Measurements from ENCODE around the gene YPEL2. TPM values are rescaled to one million over a fixed set of nuclear protein-coding genes. Genes with fewer than 3 reads are reported as not detected.
A peak's percentile ranks its signal among the peaks of the same experiment; 100 is the strongest.

The YPEL2 gene
- total RNA-seq, 4 donors from 2014 or later: 35.5 to 47.1 (median 40.6) TPM

- no peak for TF ChIP-seq EP300 (IDR thresholded peaks at IDR 0.05)
- TF ChIP-seq POLR2AphosphoS5 (IDR thresholded peaks at IDR 0.05): no peak
- no peak for TF ChIP-seq CTCF (IDR thresholded peaks at IDR 0.05)
- no peak for TF ChIP-seq POLR2A (IDR thresholded peaks at IDR 0.05)
- peaks cover 0 to 80% of the 10 kb centered on the region in 2 donors for H3K36me3 ChIP-seq
- H3K27me3 ChIP-seq: no peaks in the 10 kb centered on the region
- no peak overlapping the region for H3K27ac ChIP-seq
- H3K9me3 ChIP-seq: no peaks in the 10 kb centered on the region
- no peak for ATAC-seq
- peaks cover 0 to 24% (median 0%) of the 10 kb centered on the region in 3 donors for H3K4me1 ChIP-seq
- H3K4me3 ChIP-seq: no peak overlapping the region
- 90 to 93% methylated on average over 2 to 8 of the region's 9 CpGs for WGBS, 2 donors (ENCODE audit: low coverage in 1 of 2)
Measured at GRCh38 chr17:59396134-59396826, 64.8 kb downstream of the YPEL2 start.

DNA sequence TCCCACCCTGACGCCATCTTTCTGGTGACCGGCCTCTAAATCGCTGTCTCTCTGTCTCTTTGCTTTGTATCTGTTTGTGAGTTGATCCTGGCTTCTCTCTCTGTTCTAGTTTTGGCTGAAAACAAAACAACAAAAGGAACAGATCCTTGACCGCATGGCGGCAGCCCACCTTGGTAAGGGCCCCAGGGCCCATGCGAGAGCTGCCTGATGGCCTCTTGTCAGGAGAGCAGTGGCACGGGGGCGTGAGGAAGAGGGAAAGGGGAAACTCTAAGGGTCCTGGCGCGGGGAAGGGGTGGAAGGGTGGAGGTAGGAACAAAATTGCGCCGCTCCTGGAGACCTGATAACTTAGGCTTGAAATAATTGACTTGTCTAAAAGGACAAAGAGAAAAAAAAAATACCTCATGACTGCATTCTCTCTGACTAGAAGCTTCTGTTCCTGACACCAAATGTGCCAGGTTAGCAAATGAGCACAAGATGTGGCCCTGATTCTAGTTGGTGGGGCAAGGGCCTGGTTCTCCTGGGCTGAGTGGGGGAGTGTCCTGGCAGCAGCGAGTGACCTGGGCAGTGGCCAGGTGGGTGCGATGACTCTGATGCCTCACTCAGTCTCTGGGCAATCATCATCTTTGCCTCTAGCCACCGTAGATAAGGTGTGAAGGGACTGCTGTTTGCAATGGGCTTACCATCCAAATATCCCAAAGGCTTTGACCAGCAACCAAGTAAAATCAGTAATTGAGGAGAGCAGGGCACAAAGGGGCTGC is 66.0 kb downstream of the YPEL2 start:
- Histone ChIP-seq H3K4me1 (peaks cover 0 to 32% (median 0%) of the 10 kb centered on the region in 3 donors), H3K27ac (no peak overlapping the region), H3K36me3 (peaks cover 0 to 75% of the 10 kb centered on the region in 2 donors), H3K27me3 (no peaks in the 10 kb centered on the region), H3K4me3 (no peak overlapping the region), H3K9me3 (no peaks in the 10 kb centered on the region)
- TF ChIP-seq POLR2A (IDR thresholded peaks at IDR 0.05): no peak
- TF ChIP-seq EP300 (IDR thresholded peaks at IDR 0.05): no peak
- no peak for TF ChIP-seq CTCF (IDR thresholded peaks at IDR 0.05)
- WGBS, 2 donors (ENCODE audit: low coverage in 1 of 2): 90 to 100% methylated on average over 1 to 7 of the region's 15 CpGs
- ATAC-seq: no peak

GRCh38 chr17:59399914-59400313 is 68.5 kb downstream of the YPEL2 start:
- ATAC-seq: no peak
- Histone ChIP-seq H3K27ac (peak overlapping the region in 3 of 4 donors; percentile 10 to 29 (median 27)), H3K36me3 (peaks cover 0 to 82% of the 10 kb centered on the region in 2 donors), H3K9me3 (no peaks in the 10 kb centered on the region), H3K4me1 (peaks cover 0 to 27% (median 0%) of the 10 kb centered on the region in 3 donors), H3K27me3 (no peaks in the 10 kb centered on the region), H3K4me3 (no peak overlapping the region)
- no peak for TF ChIP-seq POLR2AphosphoS5 (IDR thresholded peaks at IDR 0.05)
- no peak for TF ChIP-seq POLR2A (IDR thresholded peaks at IDR 0.05)
- TF ChIP-seq EP300 (IDR thresholded peaks at IDR 0.05): no peak
- no peak for TF ChIP-seq CTCF (IDR thresholded peaks at IDR 0.05)
- WGBS, 2 donors (ENCODE audit: low coverage in 1 of 2): 46 to 56% methylated on average over 6 to 7 of the region's 7 CpGs

- Histone ChIP-seq H3K27me3 (no peaks in the 10 kb centered on the region), H3K4me3 (no peak overlapping the region), H3K36me3 (peaks cover 0 to 75% of the 10 kb centered on the region in 2 donors), H3K27ac (peak overlapping the region in 2 of 4 donors; percentile 20 to 38), H3K4me1 (peaks cover 0 to 30% (median 0%) of the 10 kb centered on the region in 3 donors), H3K9me3 (no peaks in the 10 kb centered on the region)
- WGBS, 2 donors (ENCODE audit: low coverage in 1 of 2): 48 to 50% methylated on average over 5 of the region's 5 CpGs
- ATAC-seq: no peak
- no peak for TF ChIP-seq POLR2AphosphoS5 (IDR thresholded peaks at IDR 0.05)
- TF ChIP-seq CTCF (IDR thresholded peaks at IDR 0.05): no peak
- no peak for TF ChIP-seq EP300 (IDR thresholded peaks at IDR 0.05)
- TF ChIP-seq POLR2A (IDR thresholded peaks at IDR 0.05): no peak
Measured at GRCh38 chr17:59400858-59401257, 69.4 kb downstream of the YPEL2 start.
